HTR-8/SVneo (cell line): ENCODE data around the gene DNASE1L3.
"Not testable (repeated sequence)": the region's sequence is repeated elsewhere in the genome, so short reads cannot be mapped to it uniquely, and the experiment has no call there.

Source experiments
- DNase-seq: peaks from one replicate; pipeline ENCODE4 v3.0.0; 2011; ENCODE audit warnings: low spot score, mixed read lengths; ENCODE audit not compliant: insufficient read length
- FAIRE-seq: peaks from 2 replicates; lab custom pipeline; 2011; peaks lifted over from hg19 to GRCh38; lab: Jason Lieb, UNC

The DNASE1L3 gene

DNA sequence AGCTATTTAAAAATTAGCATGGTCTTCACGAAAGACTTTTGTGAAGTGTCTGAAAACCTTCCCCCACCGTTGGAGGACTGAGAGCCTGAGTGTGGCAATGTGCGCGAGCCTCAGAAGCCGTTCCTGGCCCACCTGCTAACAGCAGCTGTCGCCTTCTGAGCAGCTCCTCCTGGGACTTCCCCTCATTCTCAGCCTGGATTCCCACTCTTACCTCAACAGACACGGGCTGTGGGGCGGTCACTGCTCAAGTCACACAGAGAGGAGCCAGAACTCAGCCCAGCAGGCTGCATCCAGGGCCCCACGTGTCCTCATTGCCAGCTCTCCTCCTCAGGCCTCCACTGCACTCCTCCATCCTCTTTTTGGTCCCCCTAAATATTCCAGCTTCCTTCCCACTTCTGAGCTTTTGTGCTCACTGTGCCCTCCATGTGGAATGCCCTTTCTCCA, 7.8 kb downstream of the DNASE1L3 start:
- FAIRE-seq (no peak), DNase-seq (no peak)

- not testable (repeated sequence) for DNase-seq, FAIRE-seq
Observed at GRCh38 chr3:58201451-58201850, 9.3 kb downstream of the DNASE1L3 start.

GRCh38 chr3:58200846-58201355, 9.9 kb downstream of the DNASE1L3 start:
- FAIRE-seq (no peak), DNase-seq (no peak)

GRCh38 chr3:58200121-58200709, 10.6 kb downstream of the DNASE1L3 start:
- FAIRE-seq (no peak), DNase-seq (no peak)

- DNase-seq (no peak), FAIRE-seq (no peak)
Observed at GRCh38 chr3:58198804-58199203, 12.0 kb downstream of the DNASE1L3 start.

DNA sequence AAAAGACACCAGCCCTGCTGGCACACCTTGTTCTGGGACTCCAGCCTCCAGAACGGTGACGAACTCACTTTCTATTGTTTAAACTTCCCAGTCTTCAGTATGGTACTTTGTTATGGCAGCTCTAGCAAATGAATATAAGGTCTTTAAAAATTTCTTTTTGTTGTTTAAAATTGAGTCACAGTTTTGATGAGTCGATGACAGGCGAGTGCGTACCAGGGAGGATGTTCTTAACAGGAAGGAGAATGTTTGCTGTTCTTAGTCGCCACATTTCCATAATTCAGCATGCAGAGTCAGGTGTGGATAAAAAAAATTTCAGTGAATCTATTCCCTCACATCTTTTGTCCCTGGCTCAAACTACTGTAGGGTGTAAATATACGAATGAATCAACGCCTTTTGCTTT, 12.4 kb downstream of the DNASE1L3 start:
- DNase-seq, result no peak
- no peak for FAIRE-seq

DNA sequence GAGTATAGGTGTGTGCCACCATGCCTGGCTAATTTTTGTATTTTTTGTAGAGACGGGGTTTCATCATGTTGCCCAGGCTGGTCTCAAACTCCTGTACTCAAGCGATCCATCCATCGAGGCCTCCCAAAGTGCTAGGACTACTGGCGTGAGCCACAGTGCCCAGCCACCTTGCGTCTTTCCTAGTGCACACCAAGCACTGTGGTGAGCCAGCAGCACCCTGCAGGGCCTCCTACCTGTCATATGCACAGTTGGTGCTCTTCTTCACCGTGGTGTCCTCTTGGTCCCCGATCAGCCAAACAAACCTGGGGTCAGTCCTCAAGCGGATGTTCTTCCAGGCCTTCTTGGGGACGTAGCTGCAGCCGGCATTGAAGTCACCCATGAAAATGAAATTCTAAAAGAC, 13.2 kb downstream of the DNASE1L3 start:
- DNase-seq (no peak), FAIRE-seq (no peak)

- FAIRE-seq (no peak), DNase-seq (no peak)
Observed at GRCh38 chr3:58193682-58194407, 16.9 kb downstream of the DNASE1L3 start.

- FAIRE-seq, result no peak
- DNase-seq, result no peak
Observed at GRCh38 chr3:58192069-58192468, 18.7 kb downstream of the DNASE1L3 start.

DNA sequence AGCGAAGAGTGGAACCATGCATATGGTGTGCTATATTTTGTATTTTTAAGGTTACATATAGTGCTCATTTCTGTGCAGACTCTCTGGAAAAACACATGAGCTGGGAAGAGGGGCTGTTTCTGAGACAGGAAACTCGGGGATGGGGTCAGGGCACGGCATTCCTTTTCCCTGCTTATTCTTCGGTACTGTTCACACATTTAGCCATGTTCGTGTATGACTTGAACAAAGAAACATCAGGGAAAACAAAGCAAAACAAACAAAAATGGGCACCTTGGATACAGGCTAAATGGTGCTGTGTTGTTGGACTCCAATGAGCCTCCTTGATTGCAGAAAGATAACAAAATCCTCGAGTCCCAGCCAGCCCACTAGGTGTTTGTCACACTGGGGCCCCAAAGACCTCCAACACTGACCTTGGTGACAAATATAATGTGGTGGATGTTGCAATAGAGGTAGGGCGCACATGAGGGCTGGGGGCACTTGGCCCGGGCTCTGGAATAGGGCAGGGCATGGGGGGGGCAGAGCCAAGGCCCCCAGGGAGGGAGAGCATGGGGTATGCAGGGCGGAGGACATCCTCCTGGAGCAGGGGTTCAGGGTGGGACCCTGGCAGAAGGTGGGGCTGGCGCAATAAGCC, 19.3 kb downstream of the DNASE1L3 start:
- DNase-seq, result no peak
- no peak for FAIRE-seq

DNA sequence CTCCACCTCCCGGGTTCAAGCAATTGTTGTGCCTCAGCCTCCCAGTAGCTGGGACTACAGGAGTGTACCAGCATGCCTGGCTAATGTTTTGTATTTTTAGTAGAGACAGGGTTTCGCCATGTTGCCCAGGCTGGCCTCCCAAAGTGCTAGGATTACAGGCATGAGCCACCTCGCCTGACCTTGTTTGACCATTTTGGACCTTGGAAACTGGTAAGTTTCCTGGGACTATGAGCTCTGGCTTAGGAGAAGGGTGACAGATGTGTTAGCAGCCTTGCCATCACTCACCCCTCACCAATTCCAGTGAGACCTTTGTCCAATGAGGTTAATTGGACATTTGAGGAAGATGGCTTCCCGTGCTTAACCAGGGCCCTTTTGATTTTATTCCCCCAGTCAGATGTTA, 19.9 kb downstream of the DNASE1L3 start:
- FAIRE-seq, result no peak
- no peak for DNase-seq

- no peak for FAIRE-seq
- DNase-seq, result no peak
Observed at GRCh38 chr3:58190291-58190690, 20.5 kb downstream of the DNASE1L3 start.

GRCh38 chr3:58189691-58190090, 21.1 kb downstream of the DNASE1L3 start:
- DNase-seq (no peak), FAIRE-seq (no peak)

DNA sequence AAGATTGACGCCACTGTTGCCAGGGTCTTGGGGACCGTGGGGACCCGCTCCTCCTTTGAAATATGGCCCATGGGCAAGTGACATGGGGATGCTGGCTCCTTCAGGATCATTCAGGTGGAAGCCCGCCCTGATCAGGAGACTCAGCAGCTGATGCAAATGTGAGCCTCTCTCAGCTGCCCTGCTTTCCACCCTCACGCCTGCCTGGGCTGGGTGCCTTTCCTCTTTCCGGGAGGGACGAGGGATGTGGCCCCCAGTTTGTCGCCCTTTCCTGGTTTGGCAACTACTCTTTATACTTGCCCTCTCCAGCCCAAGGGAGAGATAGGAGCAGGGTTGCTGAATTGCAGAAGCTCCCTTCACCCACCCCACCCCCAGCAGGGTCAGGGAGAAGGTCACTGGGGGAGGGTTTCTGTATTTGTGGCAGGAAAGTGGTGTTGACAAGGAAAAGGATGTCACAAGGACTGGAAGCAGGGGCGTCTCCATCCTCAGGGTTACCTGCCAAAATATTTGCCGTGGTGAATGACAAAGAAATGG, 21.8 kb downstream of the DNASE1L3 start:
- DNase-seq, result no peak
- no peak for FAIRE-seq

- peak; percentile 59 for FAIRE-seq
Observed at GRCh38 chr3:58188173-58188564, 22.6 kb downstream of the DNASE1L3 start.

DNA sequence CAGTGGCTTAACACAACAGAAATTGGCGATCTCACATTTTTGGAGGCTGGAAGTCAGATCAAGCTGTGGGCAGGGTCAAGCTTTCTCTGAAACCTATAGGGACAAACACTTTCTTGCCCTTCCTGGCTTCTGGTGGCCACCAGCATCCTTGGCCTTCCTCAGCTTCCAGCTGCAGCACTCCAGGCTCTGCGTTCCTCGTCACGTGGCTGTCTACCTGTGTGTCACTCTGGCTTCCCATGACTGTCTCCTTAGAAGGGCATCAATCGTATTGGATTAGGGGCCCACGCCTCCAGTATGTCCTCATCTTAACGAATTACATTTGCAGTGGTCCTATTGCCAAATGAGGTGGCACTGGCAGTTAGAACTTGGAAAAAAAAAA, 25.8 kb downstream of the DNASE1L3 start:
- no peak for DNase-seq
- FAIRE-seq, result no peak

More at GRCh38 chr3:58188173-58188564, 22.6 kb downstream of the DNASE1L3 start:
- DNase-seq, result no peak

- no peak for FAIRE-seq
- DNase-seq, result no peak
Observed at GRCh38 chr3:58184309-58184981, 26.3 kb downstream of the DNASE1L3 start.

DNA sequence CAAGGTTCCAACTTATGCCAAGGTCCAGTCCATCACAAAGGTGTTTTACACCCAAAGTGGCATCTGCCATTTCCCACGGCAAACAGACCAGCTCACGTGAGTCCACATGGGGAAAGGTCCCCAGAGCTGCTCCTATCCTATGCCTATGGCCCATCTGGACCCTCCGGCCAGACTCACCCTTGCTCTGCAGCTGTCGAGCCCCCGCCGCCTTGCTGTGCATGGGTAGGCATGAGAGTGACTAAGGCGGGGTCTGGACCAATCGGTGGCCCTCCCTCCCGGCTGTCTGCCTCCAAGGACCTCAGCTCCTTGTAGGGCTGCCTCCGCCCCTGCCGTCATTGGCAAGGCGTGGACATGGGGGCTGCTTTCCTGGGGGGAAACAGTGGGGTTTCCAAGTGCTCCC, 26.9 kb downstream of the DNASE1L3 start:
- DNase-seq (no peak), FAIRE-seq (no peak)

GRCh38 chr3:58183221-58183620, 27.6 kb downstream of the DNASE1L3 start:
- FAIRE-seq, result no peak
- DNase-seq, result no peak

DNA sequence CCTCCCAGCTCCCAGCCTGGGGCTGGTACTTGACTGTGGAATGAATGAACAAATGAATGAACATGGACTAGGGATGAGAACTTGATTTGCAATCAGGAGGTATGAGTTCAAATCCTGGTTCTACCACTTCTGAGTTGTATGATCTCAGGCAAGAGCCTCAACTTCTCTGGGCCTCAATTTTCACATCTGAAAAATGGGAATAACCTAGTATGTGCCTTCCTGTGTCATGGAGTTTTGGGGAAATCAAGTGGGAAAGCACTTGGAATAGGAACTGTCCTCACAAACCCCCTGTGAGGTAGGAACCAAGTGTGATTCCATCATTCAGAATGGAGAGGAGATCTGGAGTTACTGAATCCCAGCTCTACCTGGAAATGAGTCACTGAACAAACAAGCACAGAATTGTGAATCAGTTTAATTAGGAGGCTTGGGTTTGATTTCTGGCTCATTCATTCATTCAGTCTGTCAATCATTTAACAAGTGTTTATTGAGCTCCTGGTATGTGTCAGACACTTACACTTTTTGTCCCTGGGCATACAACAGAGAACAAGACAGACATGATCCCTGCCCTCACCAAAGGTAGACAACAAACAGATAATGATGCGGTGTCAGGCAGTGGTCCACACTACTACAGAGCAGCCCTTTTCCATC, 29.7 kb downstream of the DNASE1L3 start:
- DNase-seq, result no peak
- FAIRE-seq, result no peak
